Measurements from ENCODE around the gene NUMA1. TPM values are rescaled to one million over a fixed set of nuclear protein-coding genes. Genes with fewer than 3 reads are reported as not detected.

The NUMA1 gene
- total and polyA plus RNA-seq, 4 donors = 79.9 to 277 (median 164) TPM

GRCh38 chr11:72091292-72091691 lies 10.9 kb upstream of the NUMA1 start:
- peak overlapping the region in 1 of 2 donors; percentile 1 for H3K27ac ChIP-seq (ENCODE audit: low read depth in 1 of 2, low read length in 1 of 2)
- ATAC-seq (ENCODE audit: insufficient read depth, low FRiP score) = peak; percentile 88

GRCh38 chr11:72088076-72088808 lies 7.9 kb upstream of the NUMA1 start:
- Histone ChIP-seq H3K9me3 (ENCODE audit: control insufficient read depth in 4 of 4, insufficient read depth in 3 of 4, low read length in 3 of 4) (no peaks in the 10 kb centered on the region), H3K27ac (ENCODE audit: low read depth in 1 of 2, low read length in 1 of 2) (no peak overlapping the region), H3K27me3 (ENCODE audit: control insufficient read depth in 3 of 3, insufficient read depth in 3 of 3, low read length in 2 of 3) (no peaks in the 10 kb centered on the region), H3K9ac (ENCODE audit: insufficient read depth in 1 of 2, low read length in 2 of 2) (no peak overlapping the region), H3K4me3 (no peak overlapping the region), H3K36me3 (ENCODE audit: control insufficient read depth in 4 of 4, insufficient read depth in 4 of 4, low read length in 4 of 4) (peaks cover 2 to 15% (median 12%) of the 10 kb centered on the region in 4 donors), H3K4me1 (ENCODE audit: control insufficient read depth in 5 of 5, insufficient read depth in 5 of 5, low read length in 5 of 5) (peaks cover 0 to 5% (median 0%) of the 10 kb centered on the region in 5 donors)
- DNase-seq (no peak), ATAC-seq (ENCODE audit: insufficient read depth, low FRiP score) (no peak)
- WGBS, 2 donors = 82 to 92% methylated on average over 4 of the region's 4 CpGs
- TF ChIP-seq CTCF (IDR thresholded peaks at IDR 0.05; ENCODE audit: control extremely low read depth, extremely low read depth) = no peak

More at GRCh38 chr11:72091292-72091691, 10.9 kb upstream of the NUMA1 start:
- H3K9ac ChIP-seq (ENCODE audit: insufficient read depth in 1 of 2, low read length in 2 of 2) = peak overlapping the region in 1 of 2 donors; percentile 8
- no peaks in the 10 kb centered on the region for H3K27me3 ChIP-seq (ENCODE audit: control insufficient read depth in 3 of 3, insufficient read depth in 3 of 3, low read length in 2 of 3)
- no peak overlapping the region for H3K4me3 ChIP-seq
- peak; percentile 69 to 77 (median 74) for DNase-seq
- WGBS, 2 donors = 25 to 30% methylated on average over 4 of the region's 4 CpGs
- no peaks in the 10 kb centered on the region for H3K9me3 ChIP-seq (ENCODE audit: control insufficient read depth in 4 of 4, insufficient read depth in 3 of 4, low read length in 3 of 4)
- TF ChIP-seq CTCF (IDR thresholded peaks at IDR 0.05; ENCODE audit: control extremely low read depth, extremely low read depth) = peak; percentile 86
- H3K4me1 ChIP-seq (ENCODE audit: control insufficient read depth in 5 of 5, insufficient read depth in 5 of 5, low read length in 5 of 5) = peaks cover 0 to 5% (median 0%) of the 10 kb centered on the region in 5 donors
- H3K36me3 ChIP-seq (ENCODE audit: control insufficient read depth in 4 of 4, insufficient read depth in 4 of 4, low read length in 4 of 4) = peaks cover 2 to 21% (median 13%) of the 10 kb centered on the region in 4 donors

- TF ChIP-seq CTCF (IDR thresholded peaks at IDR 0.05; ENCODE audit: control extremely low read depth, extremely low read depth) = no peak
- no peak overlapping the region for H3K9ac ChIP-seq (ENCODE audit: insufficient read depth in 1 of 2, low read length in 2 of 2)
- 96 to 98% methylated on average over 3 of the region's 3 CpGs for WGBS, 2 donors
- no peaks in the 10 kb centered on the region for H3K27me3 ChIP-seq (ENCODE audit: control insufficient read depth in 3 of 3, insufficient read depth in 3 of 3, low read length in 2 of 3)
- no peaks in the 10 kb centered on the region for H3K9me3 ChIP-seq (ENCODE audit: control insufficient read depth in 4 of 4, insufficient read depth in 3 of 4, low read length in 3 of 4)
- H3K4me1 ChIP-seq (ENCODE audit: control insufficient read depth in 5 of 5, insufficient read depth in 5 of 5, low read length in 5 of 5) = peaks cover 0 to 8% (median 4%) of the 10 kb centered on the region in 5 donors
- H3K27ac ChIP-seq (ENCODE audit: low read depth in 1 of 2, low read length in 1 of 2) = no peak overlapping the region
- DNase-seq (no peak), ATAC-seq (ENCODE audit: insufficient read depth, low FRiP score) (no peak)
- H3K36me3 ChIP-seq (ENCODE audit: control insufficient read depth in 4 of 4, insufficient read depth in 4 of 4, low read length in 4 of 4) = peaks cover 2 to 15% (median 11%) of the 10 kb centered on the region in 4 donors
- H3K4me3 ChIP-seq = no peak overlapping the region
These were observed 5.4 kb upstream of the NUMA1 start for GRCh38 chr11:72085621-72086351.
